Nephron progenitor cell (in vitro differentiated cells): ENCODE data around the gene TRERF1.

Source experiments
- DNase-seq: peaks from one replicate; pipeline ENCODE4 v3.0.0; 2021
- H3K27ac Mint-ChIP-seq: 2 replicates; pipeline ENCODE4 v1.8.0; 2021; ENCODE audit warnings: mild to moderate bottlenecking, moderate library complexity, mixed read lengths
- H3K27me3 Mint-ChIP-seq: 2 replicates; pipeline ENCODE4 v1.8.0; 2021; ENCODE audit warnings: mild to moderate bottlenecking, low read depth, mixed read lengths; ENCODE audit not compliant: poor library complexity
- H3K36me3 Mint-ChIP-seq: 2 replicates; pipeline ENCODE4 v1.8.0; 2021; ENCODE audit warnings: low read depth, mixed read lengths
- H3K4me1 Mint-ChIP-seq: 2 replicates; pipeline ENCODE4 v1.8.0; 2021; ENCODE audit warnings: mixed read lengths
- H3K4me3 Mint-ChIP-seq: 2 replicates; pipeline ENCODE4 v1.8.0; 2021; ENCODE audit warnings: mild to moderate bottlenecking, moderate library complexity, mixed read lengths
- H3K9me3 Mint-ChIP-seq: 2 replicates; pipeline ENCODE4 v1.8.0; 2021; ENCODE audit warnings: mild to moderate bottlenecking, moderate library complexity, mixed read lengths
- TF ChIP-seq, protein P1 (sequence below): fragments of 200-600 bp; sonication (generic); IDR thresholded peaks from 2 replicates; pipeline ENCODE4 v1.5.0; 2021; ENCODE audit warnings: antibody characterized with exemption

Gene TRERF1

DNA sequence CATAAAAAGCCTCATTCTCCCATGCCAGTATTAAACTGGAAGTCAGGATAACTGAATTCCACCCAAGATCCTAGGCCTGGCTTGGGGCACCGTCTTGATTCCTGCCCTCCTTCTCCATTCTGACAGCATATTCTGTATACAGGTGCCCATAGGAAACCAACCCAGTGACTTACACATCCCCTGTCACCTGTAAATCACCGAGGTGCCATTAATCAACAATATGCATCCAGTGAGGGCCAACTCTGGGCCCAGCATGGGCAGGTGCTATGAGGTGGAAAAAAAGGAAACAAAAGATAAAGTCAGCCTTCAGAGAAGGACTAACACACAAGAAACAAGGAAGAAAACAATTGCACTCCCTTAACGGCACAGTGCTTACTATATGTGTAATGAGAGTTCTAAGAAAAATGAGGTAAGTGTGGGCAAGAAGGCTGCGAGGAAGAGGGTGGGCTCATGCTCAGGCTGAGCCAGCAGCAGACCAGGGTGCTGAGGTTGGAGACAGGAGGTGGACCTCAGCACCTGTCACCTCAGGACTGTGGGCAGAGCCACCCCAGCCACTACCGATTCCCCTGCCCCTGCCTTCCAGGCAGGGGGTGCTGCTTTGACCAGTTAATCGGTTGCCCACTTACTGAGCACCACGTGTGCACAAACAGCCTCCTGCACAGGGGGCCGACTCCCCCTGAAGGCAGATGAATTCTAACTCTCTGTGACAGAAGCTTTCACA, 105.9 kb downstream of the TRERF1 start:
- Mint-ChIP-seq H3K27ac (no peak overlapping the region), H3K4me1 (peaks cover 4% of the 10 kb centered on the region), H3K36me3 (no peaks in the 10 kb centered on the region), H3K27me3 (peaks cover 9% of the 10 kb centered on the region), H3K9me3 (no peaks in the 10 kb centered on the region), H3K4me3 (no peak overlapping the region)
- DNase-seq: no peak
- TF ChIP-seq, protein P1, sequence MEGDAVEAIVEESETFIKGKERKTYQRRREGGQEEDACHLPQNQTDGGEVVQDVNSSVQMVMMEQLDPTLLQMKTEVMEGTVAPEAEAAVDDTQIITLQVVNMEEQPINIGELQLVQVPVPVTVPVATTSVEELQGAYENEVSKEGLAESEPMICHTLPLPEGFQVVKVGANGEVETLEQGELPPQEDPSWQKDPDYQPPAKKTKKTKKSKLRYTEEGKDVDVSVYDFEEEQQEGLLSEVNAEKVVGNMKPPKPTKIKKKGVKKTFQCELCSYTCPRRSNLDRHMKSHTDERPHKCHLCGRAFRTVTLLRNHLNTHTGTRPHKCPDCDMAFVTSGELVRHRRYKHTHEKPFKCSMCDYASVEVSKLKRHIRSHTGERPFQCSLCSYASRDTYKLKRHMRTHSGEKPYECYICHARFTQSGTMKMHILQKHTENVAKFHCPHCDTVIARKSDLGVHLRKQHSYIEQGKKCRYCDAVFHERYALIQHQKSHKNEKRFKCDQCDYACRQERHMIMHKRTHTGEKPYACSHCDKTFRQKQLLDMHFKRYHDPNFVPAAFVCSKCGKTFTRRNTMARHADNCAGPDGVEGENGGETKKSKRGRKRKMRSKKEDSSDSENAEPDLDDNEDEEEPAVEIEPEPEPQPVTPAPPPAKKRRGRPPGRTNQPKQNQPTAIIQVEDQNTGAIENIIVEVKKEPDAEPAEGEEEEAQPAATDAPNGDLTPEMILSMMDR: no peak

DNA sequence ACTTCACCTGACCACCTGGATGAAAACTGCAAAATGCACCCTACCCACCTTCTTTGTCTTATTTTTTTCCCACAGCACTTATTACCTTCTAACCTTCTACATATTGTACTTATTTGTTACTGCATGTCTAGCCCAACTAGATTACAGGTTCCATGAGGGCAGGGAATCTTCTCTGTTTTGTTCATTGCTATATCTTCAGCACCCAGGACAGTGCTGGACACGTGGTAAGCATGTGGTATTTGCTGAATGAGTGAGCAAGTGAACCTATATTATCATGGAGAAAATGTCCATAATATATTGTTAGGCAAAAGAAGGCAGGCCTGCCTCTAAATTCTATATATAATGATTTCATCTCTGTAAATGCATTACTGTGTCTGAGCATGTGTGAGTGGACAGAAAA, 107.0 kb downstream of the TRERF1 start:
- DNase-seq: no peak
- TF ChIP-seq, protein P1: no peak
- Mint-ChIP-seq H3K4me3 (no peak overlapping the region), H3K27me3 (peaks cover 10% of the 10 kb centered on the region), H3K36me3 (no peaks in the 10 kb centered on the region), H3K9me3 (no peaks in the 10 kb centered on the region), H3K27ac (no peak overlapping the region), H3K4me1 (no peaks in the 10 kb centered on the region)

GRCh38 chr6:42341771-42342553, 109.8 kb downstream of the TRERF1 start:
- H3K27me3 Mint-ChIP-seq: peaks cover 5% of the 10 kb centered on the region
- no peaks in the 10 kb centered on the region for H3K36me3 Mint-ChIP-seq
- DNase-seq: no peak
- H3K4me3 Mint-ChIP-seq: no peak overlapping the region
- no peak overlapping the region for H3K27ac Mint-ChIP-seq
- H3K4me1 Mint-ChIP-seq: peaks cover 15% of the 10 kb centered on the region
- TF ChIP-seq, protein P1: no peak
- H3K9me3 Mint-ChIP-seq: no peaks in the 10 kb centered on the region

GRCh38 chr6:42341221-42341620, 110.5 kb downstream of the TRERF1 start:
- TF ChIP-seq, protein P1: no peak
- Mint-ChIP-seq H3K4me1 (peaks cover 15% of the 10 kb centered on the region), H3K9me3 (no peaks in the 10 kb centered on the region), H3K36me3 (no peaks in the 10 kb centered on the region), H3K4me3 (no peak overlapping the region), H3K27ac (no peak overlapping the region), H3K27me3 (peaks cover 10% of the 10 kb centered on the region)
- no peak for DNase-seq

GRCh38 chr6:42340511-42340910, 111.2 kb downstream of the TRERF1 start:
- DNase-seq: no peak
- TF ChIP-seq, protein P1: no peak
- Mint-ChIP-seq H3K27ac (no peak overlapping the region), H3K27me3 (peaks cover 11% of the 10 kb centered on the region), H3K4me1 (peaks cover 15% of the 10 kb centered on the region), H3K4me3 (no peak overlapping the region), H3K36me3 (no peaks in the 10 kb centered on the region), H3K9me3 (no peaks in the 10 kb centered on the region)
